ENCODE data around the gene AOPEP. TPM values are rescaled to one million over a fixed set of nuclear protein-coding genes. Genes with fewer than 3 reads are reported as not detected.

AOPEP gene
- total and polyA plus RNA-seq, 9 of the 15 experiments (the other 6 are each of a cell fraction or from before 2014, with no cell fraction given), result 4.5 to 19.3 (median 13.5) TPM

- intact Hi-C loops (cut with micrococcal nuclease), result no loop called here
- no peaks in the 10 kb centered on the region for H3K9me3 ChIP-seq (replicated peaks; ENCODE audit: control insufficient read depth, insufficient read depth, low read depth, low read length)
- BruUV-seq (replicated peaks), result no TSS peak
- H3K27me3 ChIP-seq (ENCODE audit: control insufficient read depth in 2 of 2, insufficient read depth in 2 of 2, low read length in 2 of 2), result no peaks in the 10 kb centered on the region
- ATAC-seq (no peak), DNase-seq (ENCODE audit: extremely low read depth in 1 of 4, low spot score in 3 of 4) (no peak), FAIRE-seq (no peak)
- H3K79me2 ChIP-seq (ENCODE audit: control insufficient read depth, insufficient read depth, low read length), result no peaks in the 10 kb centered on the region
- H3K36me3 ChIP-seq (ENCODE audit: control insufficient read depth, insufficient read depth, low read length), result peaks cover 6% of the 10 kb centered on the region; the same call in 2 of the 3 replicates
- peaks cover 19% of the 10 kb centered on the region for H4K20me1 ChIP-seq (replicated peaks; ENCODE audit: control insufficient read depth, insufficient read depth, low read length)
- H3K4me3 ChIP-seq, result no peak overlapping the region
- no peak overlapping the region for H3K9ac ChIP-seq (ENCODE audit: insufficient read depth in 1 of 2, low read depth in 2 of 2, low read length in 2 of 2)
- H3K4me2 ChIP-seq (ENCODE audit: insufficient read depth, low read length), result no peak overlapping the region
- WGBS (ENCODE audit: insufficient coverage, low coverage, missing lambda C conversion rate), result 87% methylated on average over 4 of the region's 4 CpGs
- ChIA-PET POLR2A (interaction anchor here (1.0 kb wide), 1 partner anchor 8 kb away, joined by 3 read pairs; no protein-coding TSS in a partner anchor), CTCF (ENCODE audit: low intra/inter-chr PET ratio) (no interaction called here)
- in situ Hi-C loops (cut with MboI), result no loop called here
- TF ChIP-seq MBD2 (IDR thresholded peaks at IDR 0.05; ENCODE audit: borderline replicate concordance, low read depth) (no peak), ZNF609 (CRISPR knock-in tag; IDR thresholded peaks at IDR 0.05; ENCODE audit: borderline replicate concordance) (no peak), ZNF431 (CRISPR knock-in tag; IDR thresholded peaks at IDR 0.05) (no peak), TBP (optimal IDR thresholded peaks at IDR 0.05; ENCODE audit: low read depth, low read length) (no peak)
- no peak overlapping the region for H2AFZ ChIP-seq (ENCODE audit: low read depth, low read length)
- peaks cover 3 to 6% of the 10 kb centered on the region in 2 experiments; a peak in 2 of 5 replicates for H3K4me1 ChIP-seq (replicated peaks in 1 of 2; ENCODE audit: control insufficient read depth in 2 of 2, insufficient read depth in 2 of 2, low read length in 2 of 2)
- no peak overlapping the region for H3K27ac ChIP-seq (ENCODE audit: extremely low read depth, low read depth, low read length)
- H3K9me1 ChIP-seq (ENCODE audit: control insufficient read depth, insufficient read depth, low read length), result no peaks in the 10 kb centered on the region
These were observed 35.0 kb downstream of the AOPEP start for GRCh38 chr9:94761481-94761880.

All from K562 (cell line).